Ectodermal cell (in vitro differentiated cells): Measurements from ENCODE around the gene CA10.

Experiments used
- H3K27ac ChIP-seq: 2 replicates; pipeline ENCODE4 v1.7.0; 2013; ENCODE audit warnings: mild to moderate bottlenecking, low read depth, low read length; ENCODE audit not compliant: insufficient read depth, poor library complexity, severe bottlenecking
- H3K27me3 ChIP-seq: 2 replicates; pipeline ENCODE4 v1.7.0; 2013; ENCODE audit warnings: mild to moderate bottlenecking, low read length; ENCODE audit not compliant: insufficient read depth, control insufficient read depth, poor library complexity, severe bottlenecking
- H3K36me3 ChIP-seq: one replicate; pipeline ENCODE4 v1.7.0; 2013; ENCODE audit warnings: low read length; ENCODE audit not compliant: control insufficient read depth, insufficient read depth
- H3K4me1 ChIP-seq: one replicate; pipeline ENCODE4 v1.7.0; 2013; ENCODE audit warnings: low read length; ENCODE audit not compliant: control insufficient read depth, insufficient read depth
- H3K4me3 ChIP-seq: 2 replicates; pipeline ENCODE4 v1.7.0; 2013; ENCODE audit warnings: low read depth, low read length, control low read depth; ENCODE audit not compliant: insufficient read depth
- H3K9me3 ChIP-seq: 2 replicates; pipeline ENCODE4 v1.7.0; 2013; ENCODE audit warnings: mild to moderate bottlenecking, low read length, moderate library complexity; ENCODE audit not compliant: control insufficient read depth
- WGBS, 2 experiments: methylation state at CpG; one replicate each; pipeline ENCODE4 v1.1.7; 2013; ENCODE audit warnings: missing lambda C conversion rate in 2 of 2; 5-methylcytosine and 5-hydroxymethylcytosine counted together

The CA10 gene

GRCh38 chr17:51907041-51907440 is 251.5 kb downstream of the CA10 start:
- H3K9me3 ChIP-seq, result no peaks in the 10 kb centered on the region
- no peaks in the 10 kb centered on the region for H3K4me1 ChIP-seq
- 74 to 82% methylated on average over 1 of the region's 2 CpGs for WGBS, 2 experiments
- H3K4me3 ChIP-seq, result no peak overlapping the region
- no peak overlapping the region for H3K27ac ChIP-seq
- H3K36me3 ChIP-seq, result no peaks in the 10 kb centered on the region
- no peaks in the 10 kb centered on the region for H3K27me3 ChIP-seq

GRCh38 chr17:51904379-51904778 is 254.1 kb downstream of the CA10 start:
- no peaks in the 10 kb centered on the region for H3K36me3 ChIP-seq
- no peaks in the 10 kb centered on the region for H3K4me1 ChIP-seq
- no peaks in the 10 kb centered on the region for H3K9me3 ChIP-seq
- H3K4me3 ChIP-seq, result no peak overlapping the region
- no peak overlapping the region for H3K27ac ChIP-seq
- 81 to 87% methylated on average over 3 of the region's 3 CpGs for WGBS, 2 experiments
- no peaks in the 10 kb centered on the region for H3K27me3 ChIP-seq

- WGBS, 2 experiments, result 47 to 48% methylated on average over 1 of the region's 1 CpG
- no peaks in the 10 kb centered on the region for H3K27me3 ChIP-seq
- no peak overlapping the region for H3K27ac ChIP-seq
- H3K36me3 ChIP-seq, result no peaks in the 10 kb centered on the region
- H3K9me3 ChIP-seq, result no peaks in the 10 kb centered on the region
- H3K4me1 ChIP-seq, result no peaks in the 10 kb centered on the region
- H3K4me3 ChIP-seq, result no peak overlapping the region
These were observed 257.3 kb downstream of the CA10 start for GRCh38 chr17:51901242-51901641.

- WGBS, 2 experiments, result 87 to 91% methylated on average over 2 of the region's 2 CpGs
- H3K27ac ChIP-seq, result no peak overlapping the region
- H3K36me3 ChIP-seq, result no peaks in the 10 kb centered on the region
- H3K4me1 ChIP-seq, result no peaks in the 10 kb centered on the region
- no peak overlapping the region for H3K4me3 ChIP-seq
- no peaks in the 10 kb centered on the region for H3K27me3 ChIP-seq
- H3K9me3 ChIP-seq, result peaks cover 2% of the 10 kb centered on the region
These were observed 266.6 kb downstream of the CA10 start for GRCh38 chr17:51891936-51892335.

- Histone ChIP-seq H3K36me3 (no peaks in the 10 kb centered on the region), H3K4me3 (no peak overlapping the region), H3K4me1 (no peaks in the 10 kb centered on the region), H3K27me3 (no peaks in the 10 kb centered on the region), H3K9me3 (peaks cover 4% of the 10 kb centered on the region), H3K27ac (no peak overlapping the region)
- WGBS, 2 experiments, result 95 to 100% methylated on average over 1 of the region's 1 CpG
These were observed 267.8 kb downstream of the CA10 start for GRCh38 chr17:51890710-51891109.

GRCh38 chr17:51888816-51889215 is 269.7 kb downstream of the CA10 start:
- Histone ChIP-seq H3K27me3 (no peaks in the 10 kb centered on the region), H3K27ac (no peak overlapping the region), H3K36me3 (no peaks in the 10 kb centered on the region), H3K4me3 (no peak overlapping the region), H3K4me1 (no peaks in the 10 kb centered on the region), H3K9me3 (peaks cover 4% of the 10 kb centered on the region)
- 82 to 83% methylated on average over 2 of the region's 2 CpGs for WGBS, 2 experiments

GRCh38 chr17:51876986-51877385 is 281.5 kb downstream of the CA10 start:
- H3K4me1 ChIP-seq, result no peaks in the 10 kb centered on the region

GRCh38 chr17:51873302-51873701 is 285.2 kb downstream of the CA10 start:
- no peak overlapping the region for H3K4me3 ChIP-seq
- WGBS, 2 experiments, result 40 to 50% methylated on average over 3 of the region's 3 CpGs
- no peaks in the 10 kb centered on the region for H3K36me3 ChIP-seq
- no peak overlapping the region for H3K27ac ChIP-seq
- H3K9me3 ChIP-seq, result no peaks in the 10 kb centered on the region
- H3K4me1 ChIP-seq, result no peaks in the 10 kb centered on the region
- H3K27me3 ChIP-seq, result no peaks in the 10 kb centered on the region

More at GRCh38 chr17:51876986-51877385, 281.5 kb downstream of the CA10 start:
- Histone ChIP-seq H3K36me3 (no peaks in the 10 kb centered on the region), H3K9me3 (no peaks in the 10 kb centered on the region), H3K27ac (no peak overlapping the region), H3K4me3 (no peak overlapping the region), H3K27me3 (no peaks in the 10 kb centered on the region)

- Histone ChIP-seq H3K4me3 (no peak overlapping the region), H3K27ac (no peak overlapping the region), H3K27me3 (no peaks in the 10 kb centered on the region), H3K36me3 (no peaks in the 10 kb centered on the region), H3K4me1 (no peaks in the 10 kb centered on the region), H3K9me3 (no peaks in the 10 kb centered on the region)
- WGBS, 2 experiments, result 10% methylated on average over 2 of the region's 2 CpGs
These were observed 289.1 kb downstream of the CA10 start for GRCh38 chr17:51869387-51869786.

- Histone ChIP-seq H3K27ac (no peak overlapping the region), H3K4me1 (no peaks in the 10 kb centered on the region), H3K9me3 (no peaks in the 10 kb centered on the region), H3K36me3 (no peaks in the 10 kb centered on the region), H3K4me3 (no peak overlapping the region), H3K27me3 (no peaks in the 10 kb centered on the region)
- WGBS, 2 experiments, result 23 to 25% methylated on average over 5 of the region's 5 CpGs
These were observed 297.5 kb downstream of the CA10 start for GRCh38 chr17:51860954-51861561.
